Hippocampal formation (tissue), 2 donors: ENCODE results near the gene TNRC6A.
"Not testable (repeated sequence)": the region's sequence is repeated elsewhere in the genome, so short reads cannot be mapped to it uniquely, and the experiment has no call there.

Experiments
- DNase-seq, 2 donors: peaks; one replicate each; lab custom pipeline; 2025; lab: John Stamatoyannopoulos, UW

Gene TNRC6A

GRCh38 chr16:24729243-24729950 is at the start of gene TNRC6A:
Gene TNRC6A, plus strand, starts transcription at chr16:24729651. Its CDS starts 191 bp downstream, at chr16:24729842.
- peak; percentile 83 to 85 for DNase-seq

- DNase-seq = no peak
Observed at GRCh38 chr16:24681793-24682192, 47.7 kb upstream of the TNRC6A start.

- DNase-seq = no peak
Observed at GRCh38 chr16:24683250-24683649, 46.2 kb upstream of the TNRC6A start.

- DNase-seq = no peak
Observed at GRCh38 chr16:24683847-24684493, 45.5 kb upstream of the TNRC6A start.

GRCh38 chr16:24685539-24686432 is 43.7 kb upstream of the TNRC6A start:
- DNase-seq = peak; percentile 17 to 33

- DNase-seq = no peak
Observed at GRCh38 chr16:24686678-24687077, 42.8 kb upstream of the TNRC6A start.

GRCh38 chr16:24688359-24688758 is 41.1 kb upstream of the TNRC6A start:
- no peak for DNase-seq

- peak in 1 of 2 donors; percentile 28 for DNase-seq
Observed at GRCh38 chr16:24689128-24689527, 40.3 kb upstream of the TNRC6A start.

GRCh38 chr16:24692854-24693253 is 36.6 kb upstream of the TNRC6A start:
- no peak for DNase-seq

- DNase-seq = no peak
Observed at GRCh38 chr16:24694931-24695330, 34.5 kb upstream of the TNRC6A start.

GRCh38 chr16:24696699-24697098 is 32.8 kb upstream of the TNRC6A start:
- no peak for DNase-seq

GRCh38 chr16:24698308-24698707 is 31.1 kb upstream of the TNRC6A start:
- no peak for DNase-seq

- no peak for DNase-seq
Observed at GRCh38 chr16:24699151-24699723, 30.2 kb upstream of the TNRC6A start.

GRCh38 chr16:24700549-24701392 is 28.7 kb upstream of the TNRC6A start:
- peak; percentile 29 to 60 for DNase-seq

GRCh38 chr16:24701521-24701951 is 27.9 kb upstream of the TNRC6A start:
- DNase-seq = no peak

- not testable (repeated sequence) for DNase-seq
Observed at GRCh38 chr16:24707760-24708159, 21.7 kb upstream of the TNRC6A start.

- DNase-seq = no peak
Observed at GRCh38 chr16:24713379-24713778, 16.1 kb upstream of the TNRC6A start.

GRCh38 chr16:24717411-24717810 is 12.0 kb upstream of the TNRC6A start:
- no peak for DNase-seq

- no peak for DNase-seq
Observed at GRCh38 chr16:24718967-24719521, 10.4 kb upstream of the TNRC6A start.

- DNase-seq = no peak
Observed at GRCh38 chr16:24721830-24722238, 7.6 kb upstream of the TNRC6A start.

GRCh38 chr16:24723663-24724062 is 5.8 kb upstream of the TNRC6A start:
- no peak for DNase-seq
